HG03460 (cell line): ENCODE measurements around the gene PRR30.
"Not testable (repeated sequence)": the region's sequence is repeated elsewhere in the genome, so short reads cannot be mapped to it uniquely, and the experiment has no call there.

ENCODE experiments used
- ATAC-seq: cut with Tn5 transposase; IDR thresholded peaks from one replicate; pipeline ENCODE4 v1.9.1; 2021; ENCODE audit not compliant: unreplicated experiment

The PRR30 gene

GRCh38 chr2:27139310-27139709 is at the start of gene PRR30:
PRR30 (minus strand) TSS chr2:27139410; CDS start chr2:27138329, 1,081 bp downstream.
- no peak for ATAC-seq

GRCh38 chr2:27186613-27187345 is 47.6 kb upstream of the PRR30 start:
- ATAC-seq = no peak

DNA sequence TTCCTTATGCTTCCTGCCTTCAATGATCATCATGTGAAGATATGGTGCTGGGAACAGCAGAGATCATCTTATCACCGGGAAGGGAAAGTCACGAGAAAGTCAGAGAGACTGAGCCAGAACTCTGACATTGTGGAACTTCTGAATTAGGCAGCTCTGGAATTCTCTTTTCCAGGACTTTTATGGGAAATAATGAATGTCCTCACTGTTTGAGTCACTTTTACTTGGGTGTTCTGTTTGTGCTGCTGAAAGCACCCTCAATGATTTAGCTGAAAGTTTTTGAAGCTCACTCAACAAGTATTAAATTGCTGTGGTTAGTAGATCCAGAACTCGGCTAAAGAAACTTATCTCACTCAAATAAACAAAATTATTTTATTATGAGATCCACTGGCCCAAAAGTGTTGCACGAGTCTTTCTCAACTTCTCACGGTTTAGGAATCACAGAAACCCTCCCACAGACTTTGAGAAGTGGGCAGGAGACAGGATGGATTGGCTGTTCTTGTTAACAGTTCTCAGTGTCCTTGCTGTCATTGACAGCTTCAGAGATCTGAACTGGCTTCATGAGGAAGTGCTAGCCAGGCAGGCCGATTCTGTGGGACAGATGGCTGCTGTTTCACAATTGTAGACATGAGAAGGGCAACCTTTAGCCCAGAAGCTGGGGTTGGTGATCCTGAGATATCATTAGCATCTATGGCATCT is 46.3 kb upstream of the PRR30 start:
- no peak for ATAC-seq

DNA sequence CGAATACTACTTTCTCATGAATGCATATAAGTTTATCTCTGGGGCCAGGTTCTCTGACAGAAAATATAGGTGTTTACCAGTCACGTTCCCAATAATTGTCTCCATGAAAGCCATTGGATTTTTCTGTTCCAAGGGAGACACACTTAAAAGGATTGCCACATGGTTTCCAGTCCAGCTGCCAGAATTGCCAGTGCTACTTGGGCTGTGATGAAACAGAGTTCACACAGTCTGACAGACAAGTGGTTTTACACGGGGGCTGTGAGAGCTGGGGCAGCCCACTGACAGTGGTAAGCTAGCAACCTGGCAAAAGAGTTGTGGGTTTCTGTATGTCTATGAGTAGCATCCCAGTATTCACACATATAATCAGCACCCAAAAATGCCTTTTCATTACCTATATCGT is 44.9 kb upstream of the PRR30 start:
- no peak for ATAC-seq

GRCh38 chr2:27182346-27182745 is 43.1 kb upstream of the PRR30 start:
- no peak for ATAC-seq

DNA sequence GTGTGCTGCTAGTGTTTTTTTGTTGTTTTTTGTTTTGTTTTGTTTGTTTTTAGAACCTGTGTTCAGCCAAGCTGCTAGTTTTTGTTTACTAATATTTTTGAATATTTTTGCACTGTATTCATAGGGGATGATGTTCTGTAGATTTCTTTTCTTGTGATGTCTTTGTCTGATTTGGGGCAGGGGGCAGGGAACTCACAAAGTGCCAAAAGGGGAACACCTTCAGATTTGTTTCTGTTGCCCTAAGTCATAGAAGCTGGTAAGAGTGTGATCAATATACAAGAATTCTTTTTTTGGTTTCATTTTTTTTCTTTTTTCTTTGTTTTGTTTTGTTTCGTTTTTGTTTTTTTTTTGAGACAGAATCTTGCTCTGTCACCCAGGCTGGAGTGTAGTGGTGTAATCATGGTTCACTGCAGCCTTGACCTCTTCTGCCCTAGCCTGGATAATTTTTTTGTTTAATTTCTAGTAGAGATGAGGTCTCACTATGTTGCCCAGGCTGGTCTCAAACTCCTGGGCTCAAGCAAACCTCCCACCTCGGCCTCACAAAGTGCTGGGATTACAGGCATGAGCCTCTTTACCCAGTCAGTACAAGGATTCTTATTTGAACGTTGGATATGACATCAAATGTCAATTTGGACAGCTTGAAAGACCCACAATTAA is 40.3 kb upstream of the PRR30 start:
- no peak for ATAC-seq

- ATAC-seq = no peak
These were observed 39.3 kb upstream of the PRR30 start for GRCh38 chr2:27178469-27178868.

DNA sequence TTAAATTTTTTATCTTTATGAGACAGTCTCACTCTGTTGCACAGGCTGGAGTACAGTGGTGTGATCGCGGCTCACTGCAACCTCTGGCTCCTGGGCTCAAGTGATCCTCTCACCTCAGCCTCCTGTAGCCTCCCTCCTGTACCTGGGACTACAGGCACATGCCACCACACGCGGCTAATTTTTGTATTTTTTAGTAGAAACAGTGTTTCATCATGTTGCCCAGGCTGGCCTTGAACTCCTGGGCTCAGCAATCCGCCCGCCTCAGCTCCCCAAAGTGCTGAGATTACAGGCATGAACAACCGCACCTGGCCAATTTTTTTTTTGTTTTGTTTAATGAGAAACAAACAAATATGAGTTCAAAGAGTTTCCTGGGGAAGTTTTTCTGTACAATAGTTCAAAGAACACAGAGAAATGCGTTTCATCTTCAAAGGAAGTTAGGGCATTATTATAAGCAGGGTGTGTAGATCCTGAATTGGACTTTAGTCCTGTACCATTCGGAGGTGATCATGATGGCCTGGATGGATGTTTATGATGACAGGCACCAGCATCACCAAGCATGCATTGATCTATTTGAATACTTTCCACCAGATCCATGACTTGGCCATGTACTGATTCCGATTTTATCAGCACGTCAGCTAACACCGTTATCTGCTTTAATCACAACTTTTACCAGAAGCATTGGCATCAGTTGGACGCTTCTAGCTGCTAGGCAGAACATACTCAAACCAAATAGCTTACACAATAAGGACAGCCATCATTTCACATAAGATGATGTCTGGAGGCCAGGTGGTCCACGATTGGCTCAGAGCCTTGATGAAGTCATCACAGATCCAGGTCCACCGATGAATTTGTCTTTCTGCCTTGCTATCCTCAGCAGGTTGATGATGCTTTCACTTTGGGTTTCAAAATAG is 38.5 kb upstream of the PRR30 start:
- ATAC-seq = no peak

DNA sequence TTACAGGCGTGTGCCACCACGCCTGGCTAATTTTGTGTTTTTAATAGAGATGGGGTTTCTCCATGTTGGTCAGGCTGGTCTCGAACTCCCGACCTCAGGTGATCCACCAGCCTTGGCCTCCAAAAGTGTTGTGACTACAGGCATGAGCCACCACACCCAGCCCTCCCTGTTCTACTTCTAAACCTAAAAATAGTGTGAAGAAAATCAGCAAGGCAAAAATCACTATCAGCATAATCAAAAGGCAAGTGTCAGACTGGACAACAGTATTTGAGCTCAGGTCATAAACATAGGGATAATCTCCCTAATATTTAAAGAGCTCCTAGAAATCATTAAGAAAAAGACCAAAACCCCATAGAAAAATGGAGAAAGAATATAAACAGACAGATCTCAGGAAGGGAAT is 36.6 kb upstream of the PRR30 start:
- ATAC-seq = not testable (repeated sequence)

GRCh38 chr2:27175330-27175729 is 36.1 kb upstream of the PRR30 start:
- ATAC-seq = no peak

DNA sequence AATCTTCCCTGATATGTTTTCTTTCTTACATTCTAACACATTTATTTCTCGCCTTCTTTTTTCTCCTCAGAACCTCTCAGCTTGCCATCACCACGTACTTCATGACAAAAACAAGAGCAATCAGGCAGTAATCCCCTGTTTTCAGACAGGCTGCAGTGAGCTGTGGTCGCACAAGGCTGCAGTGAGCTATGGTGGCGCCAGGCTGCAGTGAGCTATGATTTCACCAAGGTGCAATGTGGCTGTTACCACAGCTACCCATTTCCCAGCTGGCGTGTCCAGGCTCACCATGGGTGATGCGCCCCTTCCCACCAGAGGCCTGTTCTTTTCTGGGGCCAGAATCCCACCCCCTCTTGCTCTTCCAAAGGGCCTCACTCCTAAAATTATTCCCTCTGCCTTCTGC is 35.4 kb upstream of the PRR30 start:
- no peak for ATAC-seq

- no peak for ATAC-seq
These were observed 32.2 kb upstream of the PRR30 start for GRCh38 chr2:27171351-27171848.

DNA sequence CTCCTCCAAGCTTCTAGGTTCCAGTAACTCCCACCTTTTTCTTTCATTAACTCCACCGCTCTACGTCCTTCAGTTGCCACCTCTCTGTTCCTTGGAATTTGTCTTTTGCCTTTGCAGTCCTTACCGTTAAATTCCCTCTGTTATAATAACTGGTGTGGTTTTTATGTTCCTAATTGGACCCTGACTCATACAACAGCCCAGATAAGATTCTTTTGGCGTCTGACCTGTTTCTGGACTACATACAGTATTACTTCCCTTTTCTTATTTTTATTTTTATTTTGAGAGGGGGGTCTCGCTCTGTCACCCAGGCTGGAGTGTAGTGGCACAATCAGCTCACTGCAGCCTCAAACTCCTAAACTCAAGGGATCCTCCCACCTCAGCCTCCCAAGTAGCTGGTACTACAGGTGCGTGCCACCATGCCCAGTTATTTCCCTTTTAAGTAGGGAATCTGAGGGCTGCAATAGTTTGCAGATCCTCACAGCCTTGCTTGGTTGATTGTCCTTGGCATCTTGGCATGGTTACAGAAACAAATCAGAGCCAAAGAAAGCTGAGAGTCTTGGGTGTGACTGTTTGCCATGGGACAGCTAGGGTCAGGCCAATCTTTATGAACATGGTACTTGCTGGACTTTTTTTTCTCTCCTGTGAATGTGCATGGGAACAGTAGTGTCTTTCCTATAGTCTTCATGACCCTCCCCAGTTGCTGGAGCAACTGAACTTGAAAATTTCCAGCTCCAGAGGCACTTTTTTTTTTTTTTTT is 31.5 kb upstream of the PRR30 start:
- no peak for ATAC-seq

- no peak for ATAC-seq
These were observed 26.0 kb upstream of the PRR30 start for GRCh38 chr2:27164960-27165763.

- no peak for ATAC-seq
These were observed 23.2 kb upstream of the PRR30 start for GRCh38 chr2:27162151-27163121.

DNA sequence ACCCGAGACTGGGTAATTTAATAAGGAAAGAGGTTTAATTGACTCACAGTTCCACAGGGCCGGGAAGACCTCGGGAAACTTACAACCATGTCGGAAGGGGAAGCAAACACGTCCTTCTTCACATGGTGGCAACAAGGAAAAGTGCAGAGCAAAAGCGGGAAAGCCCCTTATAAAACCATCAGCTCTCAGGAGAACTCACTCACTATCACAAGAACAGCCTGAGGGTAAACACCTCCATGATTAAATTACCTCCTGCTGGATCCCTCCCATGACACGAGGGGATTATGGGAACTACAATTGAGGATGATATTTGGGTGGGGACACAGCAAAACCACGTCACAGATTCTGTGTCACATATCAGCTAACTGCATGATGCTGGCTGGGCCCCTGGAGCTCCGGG is 21.0 kb upstream of the PRR30 start:
- no peak for ATAC-seq

- ATAC-seq = no peak
These were observed 20.1 kb upstream of the PRR30 start for GRCh38 chr2:27159271-27159670.

GRCh38 chr2:27158468-27158867 is 19.3 kb upstream of the PRR30 start:
- no peak for ATAC-seq
